ENCODE data around the gene ZGPAT.

GRCh38 chr20:63703976-63704748 is 3.7 kb upstream of the ZGPAT start:
- TF ChIP-seq POLR2A (IDR thresholded peaks at IDR 0.05) (no peak), EP300 (IDR thresholded peaks at IDR 0.05) (no peak), CTCF (IDR thresholded peaks at IDR 0.05) (no peak)
